GM10266 (cell line): ENCODE data around the gene AUTS2.

ENCODE experiments used
- DNase-seq: peaks from one replicate; pipeline ENCODE4 v3.0.0; 2012; ENCODE audit errors: extremely low spot score
- CTCF ChIP-seq: IDR thresholded peaks from 2 replicates; pipeline ENCODE4 v1.5.1; 2012; ENCODE audit warnings: mild to moderate bottlenecking, low read depth; ENCODE audit not compliant: control insufficient read depth, insufficient read depth; ENCODE audit errors: missing control alignments

AUTS2 gene

GRCh38 chr7:70680306-70680705 is 1082.0 kb downstream of the AUTS2 start:
- no peak for DNase-seq
- TF ChIP-seq CTCF: no peak

GRCh38 chr7:70680743-70681468 is 1082.6 kb downstream of the AUTS2 start:
- no peak for TF ChIP-seq CTCF
- no peak for DNase-seq

- TF ChIP-seq CTCF: no peak
- peak; percentile 40 for DNase-seq
Measured at GRCh38 chr7:70681469-70682350, 1083.4 kb downstream of the AUTS2 start.

- no peak for TF ChIP-seq CTCF
- DNase-seq: no peak
Measured at GRCh38 chr7:70684173-70684572, 1085.9 kb downstream of the AUTS2 start.

GRCh38 chr7:70693321-70693685 is 1095.0 kb downstream of the AUTS2 start:
- no peak for DNase-seq
- TF ChIP-seq CTCF: no peak

GRCh38 chr7:70693686-70694433 is 1095.6 kb downstream of the AUTS2 start:
- peak; percentile 85 for DNase-seq

More at GRCh38 chr7:70693686-70694433, 1095.6 kb downstream of the AUTS2 start:
- TF ChIP-seq CTCF: no peak
